CD4-positive, alpha-beta T cell treated with Interleukin-21 for 1 hour (primary cell): ENCODE measurements around the gene DXO.

Source experiments
- DNase-seq: peaks from one replicate; pipeline ENCODE4 v3.0.0-alpha.2; 2020

The DXO gene

GRCh38 chr6:31922942-31923341 is 49.0 kb downstream of the DXO start:
- DNase-seq: peak; percentile 32

GRCh38 chr6:31920811-31921210 is 51.1 kb downstream of the DXO start:
- DNase-seq: no peak
